GOT3 (cell line): ENCODE results near the gene INVS.
"Not testable (repeated sequence)": the region's sequence is repeated elsewhere in the genome, so short reads cannot be mapped to it uniquely, and the experiment has no call there.

ENCODE experiments used
- DNase-seq: peaks from one replicate; lab custom pipeline; 2025; ENCODE audit warnings: mixed read lengths; lab: John Stamatoyannopoulos, UW

The INVS gene

DNA sequence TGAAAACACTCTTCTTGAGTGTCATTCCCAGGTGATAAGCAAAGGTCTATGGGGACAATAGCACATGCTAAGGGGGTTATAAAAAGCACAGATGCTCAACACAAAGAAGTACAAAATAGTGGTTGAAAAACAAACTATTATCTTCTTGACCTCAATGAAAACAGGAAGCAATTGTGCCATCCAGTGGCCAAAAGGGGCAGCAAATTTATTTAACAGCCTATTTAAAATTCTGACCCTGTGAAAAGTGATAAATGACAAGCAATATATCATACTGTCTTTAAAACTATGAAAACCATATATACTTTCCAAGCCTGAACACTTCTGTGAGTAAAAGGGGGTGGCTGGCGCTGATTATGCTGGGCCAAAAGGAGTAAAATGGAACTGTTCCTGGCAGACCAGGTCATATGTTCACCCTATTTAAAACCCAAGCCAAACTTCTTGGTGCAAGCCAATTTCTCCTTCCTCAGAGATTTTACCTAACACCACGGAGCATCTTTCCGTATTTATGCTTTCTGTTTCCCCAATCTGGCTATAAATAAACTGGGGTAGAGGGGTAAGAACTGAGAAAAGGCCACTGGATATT is 224.0 kb downstream of the INVS start:
- DNase-seq, result no peak

DNA sequence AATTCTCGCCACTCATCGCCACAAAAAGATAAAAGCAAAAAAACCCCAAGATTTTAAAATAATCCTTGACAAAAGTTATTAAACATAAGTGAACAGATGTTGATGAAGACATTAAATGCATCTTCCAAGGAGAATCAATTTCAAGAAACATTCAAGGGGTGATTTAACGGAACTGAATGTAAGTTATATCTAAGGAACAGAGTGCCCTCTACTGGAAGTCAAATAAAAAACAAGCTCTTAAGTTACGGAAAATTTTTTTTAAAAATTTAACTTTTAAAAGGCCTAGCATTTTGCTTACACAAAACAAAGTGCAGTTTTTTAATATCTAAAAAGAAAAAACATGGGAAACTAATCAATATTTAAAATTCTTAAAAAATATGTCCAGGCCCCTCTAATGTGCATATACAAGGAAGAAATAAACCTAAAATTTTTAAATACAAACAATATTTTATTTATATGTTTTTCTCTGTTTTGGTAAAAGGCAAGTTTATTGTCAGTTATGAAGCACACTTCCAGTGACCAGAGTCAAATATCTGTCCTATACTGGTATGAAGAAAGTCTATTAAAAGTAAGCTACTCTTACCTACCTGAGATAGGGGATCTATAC is 225.7 kb downstream of the INVS start:
- DNase-seq, result no peak

DNA sequence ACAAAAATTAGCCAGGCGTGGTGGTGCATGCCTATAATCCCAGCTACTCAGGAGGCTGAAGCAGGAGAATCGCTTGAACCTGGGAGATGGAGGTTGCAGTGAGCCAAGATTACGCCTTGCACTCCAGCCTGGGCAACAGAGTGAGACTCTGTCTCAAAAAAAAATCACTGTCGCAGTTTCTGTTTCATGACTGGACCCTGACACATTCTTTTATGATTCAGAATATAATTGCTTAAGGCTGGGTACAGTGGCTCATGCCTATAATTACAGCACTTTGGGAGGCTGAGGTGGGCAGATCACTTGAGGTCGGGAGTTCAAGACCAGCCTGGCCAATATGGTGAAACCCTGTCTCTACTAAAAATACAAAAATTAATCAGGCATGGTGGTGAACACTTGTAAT is 239.7 kb downstream of the INVS start:
- not testable (repeated sequence) for DNase-seq

DNA sequence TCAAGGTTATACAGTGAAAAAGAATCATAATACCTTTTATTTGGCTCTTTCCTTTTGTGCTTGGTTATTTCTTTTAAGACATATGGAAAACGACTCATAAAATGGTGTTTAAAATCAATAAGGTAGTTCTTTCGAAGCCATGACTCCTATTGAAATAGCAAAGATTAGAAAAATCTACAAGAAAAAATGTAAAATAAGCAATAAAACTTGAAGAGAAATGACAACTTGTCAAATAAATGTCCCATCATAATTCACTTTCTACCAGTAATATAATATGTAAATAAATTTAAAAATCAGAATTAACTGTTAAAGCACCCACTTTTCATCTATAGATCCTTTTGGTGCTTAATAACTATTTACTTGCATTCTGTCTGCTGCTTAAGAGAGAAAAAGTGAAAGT is 241.2 kb downstream of the INVS start:
- no peak for DNase-seq

DNA sequence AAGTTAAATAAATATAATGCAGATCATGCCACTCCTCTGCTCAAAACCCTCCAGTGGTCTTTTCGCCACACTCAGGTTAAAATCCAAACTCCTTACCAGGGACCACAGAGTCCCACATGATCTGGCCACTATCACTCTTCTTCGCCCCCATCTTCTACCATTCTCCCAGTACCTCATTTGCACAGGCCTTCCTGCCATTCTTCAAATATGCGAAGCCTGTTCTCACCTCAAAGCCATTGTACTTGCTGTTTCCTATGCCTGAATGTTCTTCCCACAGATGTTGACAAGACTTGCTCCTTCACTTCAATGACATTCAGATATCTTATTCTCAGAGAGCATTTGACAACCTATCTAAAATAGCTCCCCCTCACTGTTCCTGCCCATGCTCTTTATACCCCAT is 242.8 kb downstream of the INVS start:
- no peak for DNase-seq

DNA sequence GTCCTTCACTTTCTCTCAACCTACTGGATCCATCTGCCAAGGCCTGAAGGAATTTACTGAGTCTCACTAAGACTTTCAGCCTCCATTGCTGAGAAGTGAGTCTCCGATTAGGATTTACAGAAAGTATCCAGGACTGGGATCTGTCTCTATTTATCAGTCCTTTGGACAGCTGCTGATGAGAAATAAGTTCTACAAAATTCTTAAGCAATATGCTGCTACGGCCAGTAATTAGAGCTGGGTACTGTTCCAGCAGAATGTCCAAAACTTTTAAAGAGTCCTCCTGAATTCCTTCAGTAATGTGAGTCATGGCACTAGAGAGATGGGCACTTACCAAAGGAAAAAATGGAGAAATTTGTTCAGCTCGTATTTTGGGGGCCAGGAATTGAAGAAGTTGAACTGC is 247.8 kb downstream of the INVS start:
- no peak for DNase-seq

DNA sequence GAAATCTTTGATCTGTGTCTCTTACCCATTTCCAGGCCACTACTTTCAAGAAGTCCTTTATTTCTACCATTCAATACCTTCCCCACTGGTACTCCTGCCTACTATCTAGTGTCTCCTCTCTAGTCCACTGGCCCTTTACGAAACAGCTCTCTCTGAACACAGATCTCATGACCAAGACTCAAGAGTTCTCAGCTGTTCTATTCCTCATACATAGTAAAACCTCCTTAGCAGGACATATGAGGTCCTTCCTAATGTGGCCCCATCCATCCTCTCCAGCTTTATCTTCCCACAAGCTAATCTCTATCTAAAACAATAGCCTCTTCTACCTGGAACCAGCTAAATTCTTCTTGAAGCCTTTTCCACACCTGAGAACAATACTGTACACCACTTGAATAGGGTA is 251.1 kb downstream of the INVS start:
- DNase-seq, result no peak
